GM19455 (cell line): ENCODE results near the gene GPRC5C.

Experiments
- ATAC-seq: cut with Tn5 transposase; IDR thresholded peaks from one replicate; pipeline ENCODE4 v1.9.1; 2021; ENCODE audit not compliant: unreplicated experiment

GPRC5C gene

DNA sequence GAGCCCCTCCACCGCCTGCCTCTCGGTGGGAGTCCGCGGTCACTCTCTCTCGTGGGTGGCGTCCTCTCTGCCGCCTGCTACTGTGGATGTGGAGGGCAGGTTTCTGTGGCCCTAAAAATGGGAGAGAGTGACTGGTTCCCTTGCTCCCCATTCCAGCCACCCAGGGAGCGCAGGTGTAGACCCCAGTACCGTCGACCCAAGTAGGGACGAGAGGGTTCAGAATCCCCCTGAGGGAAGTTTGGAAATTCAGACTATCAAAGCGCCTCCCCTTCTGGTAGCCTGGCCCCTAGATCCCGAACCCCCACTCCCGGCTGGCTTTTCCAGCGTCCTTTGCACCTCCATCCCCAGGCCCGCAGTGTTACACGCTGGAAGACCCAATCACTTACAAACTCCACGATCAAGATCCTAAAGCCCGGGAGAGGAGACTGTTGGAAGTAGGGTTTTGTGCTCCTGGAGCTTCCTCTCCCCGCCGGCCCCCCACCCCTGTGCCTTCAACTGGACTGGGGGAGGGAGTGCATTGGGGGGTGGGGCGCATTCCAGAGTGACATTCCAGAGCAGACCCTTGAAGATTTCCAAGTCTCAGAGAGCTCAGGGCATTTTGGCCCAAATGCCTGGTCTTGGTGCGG lies 991 bp downstream of the GPRC5C start:
- ATAC-seq = no peak

DNA sequence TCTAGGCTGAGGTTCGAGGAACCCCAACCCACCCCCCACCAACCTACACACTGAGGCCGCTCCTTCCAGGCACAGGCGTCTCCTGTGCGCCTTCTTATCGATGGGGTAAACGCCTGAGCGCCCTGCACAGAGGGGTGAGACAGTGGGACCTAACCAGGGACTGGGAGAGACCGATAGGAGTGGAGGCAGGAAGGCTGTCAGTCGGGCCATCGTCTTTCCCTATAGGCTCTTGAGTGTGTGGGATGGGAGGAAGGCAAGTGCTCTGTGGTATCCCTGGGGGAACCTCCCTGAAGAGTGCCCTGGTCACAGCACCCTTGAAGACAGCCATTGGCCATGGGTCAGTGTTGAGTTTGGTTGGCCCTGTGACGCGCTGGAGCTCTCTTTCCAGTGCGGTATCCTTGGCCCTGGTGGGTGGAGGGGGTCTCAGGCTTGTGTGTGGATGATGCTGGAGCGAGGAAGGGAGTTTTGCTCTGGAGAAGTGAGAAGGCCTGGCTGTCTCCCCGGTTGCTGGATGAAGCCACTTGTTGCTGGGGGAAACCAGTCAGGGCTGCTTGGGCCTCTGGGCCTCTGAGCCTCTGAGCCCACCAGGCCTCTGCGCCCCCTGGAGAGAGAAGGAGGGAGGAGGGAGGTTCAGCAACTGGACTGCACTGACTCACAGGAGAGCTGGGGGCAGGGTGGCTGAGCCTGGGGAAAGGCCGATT lies 1.7 kb downstream of the GPRC5C start:
- no peak for ATAC-seq

DNA sequence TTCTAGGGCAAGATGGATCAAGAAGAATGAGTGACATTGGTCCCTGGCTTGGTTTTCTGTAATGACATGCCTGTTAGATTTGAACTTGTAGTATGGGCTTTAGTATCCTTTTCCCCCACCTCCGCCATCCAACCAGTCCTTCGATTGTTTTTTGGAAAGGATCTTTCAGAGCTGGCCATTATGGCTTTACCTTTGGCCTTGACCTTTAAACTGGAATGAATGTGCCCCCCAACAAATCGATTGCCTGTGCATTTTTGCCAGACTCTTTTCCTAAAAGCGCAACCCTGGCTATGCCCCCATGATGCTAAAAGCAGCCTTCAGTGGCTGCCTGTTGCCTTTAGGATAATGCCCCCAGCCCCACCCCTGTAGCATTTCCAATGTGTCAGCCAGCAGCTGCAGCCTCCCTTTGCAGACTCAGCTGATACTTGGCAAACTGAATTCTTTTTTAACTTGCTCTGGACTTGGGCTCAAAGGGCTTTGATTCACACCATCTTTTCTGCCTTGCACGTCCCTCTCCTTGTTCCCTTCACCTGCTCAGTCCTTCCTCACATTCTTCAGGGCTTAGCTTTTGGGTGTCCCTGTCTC lies 4.0 kb downstream of the GPRC5C start:
- ATAC-seq = no peak

DNA sequence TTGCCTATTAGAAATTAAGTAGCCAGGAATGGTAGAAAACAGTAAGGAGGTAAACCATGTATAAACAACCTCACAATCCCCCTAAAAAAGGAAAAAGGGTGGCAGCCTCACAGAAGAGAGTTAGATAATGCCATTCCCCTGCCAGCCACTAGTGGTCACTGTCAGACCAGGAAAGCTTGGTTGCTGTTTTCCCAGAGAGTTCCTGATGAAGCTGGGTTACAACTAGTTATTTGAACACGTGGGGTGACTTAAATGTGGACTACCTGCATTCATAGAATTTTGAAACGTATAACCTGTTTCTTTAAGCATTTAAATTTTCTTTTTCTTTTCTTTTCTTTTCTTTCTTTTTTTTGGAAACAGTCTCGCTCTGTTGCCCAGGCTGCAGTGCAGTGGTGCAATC lies 5.8 kb downstream of the GPRC5C start:
- ATAC-seq = no peak

DNA sequence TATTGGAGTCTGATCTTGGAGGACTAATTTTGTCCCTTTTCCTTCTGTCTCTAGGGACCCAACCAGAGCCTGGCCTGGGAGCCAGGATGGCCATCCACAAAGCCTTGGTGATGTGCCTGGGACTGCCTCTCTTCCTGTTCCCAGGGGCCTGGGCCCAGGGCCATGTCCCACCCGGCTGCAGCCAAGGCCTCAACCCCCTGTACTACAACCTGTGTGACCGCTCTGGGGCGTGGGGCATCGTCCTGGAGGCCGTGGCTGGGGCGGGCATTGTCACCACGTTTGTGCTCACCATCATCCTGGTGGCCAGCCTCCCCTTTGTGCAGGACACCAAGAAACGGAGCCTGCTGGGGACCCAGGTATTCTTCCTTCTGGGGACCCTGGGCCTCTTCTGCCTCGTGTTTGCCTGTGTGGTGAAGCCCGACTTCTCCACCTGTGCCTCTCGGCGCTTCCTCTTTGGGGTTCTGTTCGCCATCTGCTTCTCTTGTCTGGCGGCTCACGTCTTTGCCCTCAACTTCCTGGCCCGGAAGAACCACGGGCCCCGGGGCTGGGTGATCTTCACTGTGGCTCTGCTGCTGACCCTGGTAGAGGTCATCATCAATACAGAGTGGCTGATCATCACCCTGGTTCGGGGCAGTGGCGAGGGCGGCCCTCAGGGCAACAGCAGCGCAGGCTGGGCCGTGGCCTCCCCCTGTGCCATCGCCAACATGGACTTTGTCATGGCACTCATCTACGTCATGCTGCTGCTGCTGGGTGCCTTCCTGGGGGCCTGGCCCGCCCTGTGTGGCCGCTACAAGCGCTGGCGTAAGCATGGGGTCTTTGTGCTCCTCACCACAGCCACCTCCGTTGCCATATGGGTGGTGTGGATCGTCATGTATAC lies 8.0 kb downstream of the GPRC5C start:
- ATAC-seq = no peak

DNA sequence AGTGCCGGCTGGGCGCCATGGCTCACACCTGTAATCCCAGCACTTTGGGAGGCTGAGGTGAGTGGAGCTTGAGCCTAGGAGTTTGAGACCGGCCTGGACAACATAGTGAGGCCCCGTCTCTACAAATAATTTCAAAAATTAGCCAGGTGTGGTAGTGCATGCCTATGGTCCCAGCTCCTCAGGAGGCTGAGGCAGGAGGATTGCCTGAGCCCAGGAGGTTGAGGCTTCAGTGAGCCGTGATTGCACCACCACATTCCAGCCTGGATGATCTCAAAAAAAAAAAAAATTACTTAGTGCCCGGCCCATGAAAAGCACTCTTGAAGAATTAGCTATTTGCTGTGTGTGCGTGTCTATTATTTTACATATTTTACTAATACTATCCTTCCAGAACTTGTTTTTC lies 9.6 kb downstream of the GPRC5C start:
- ATAC-seq = no peak

- no peak for ATAC-seq
Observed at GRCh38 chr17:74442291-74442669, 10.4 kb downstream of the GPRC5C start.

- ATAC-seq = no peak
Observed at GRCh38 chr17:74442670-74443515, 11.0 kb downstream of the GPRC5C start.

DNA sequence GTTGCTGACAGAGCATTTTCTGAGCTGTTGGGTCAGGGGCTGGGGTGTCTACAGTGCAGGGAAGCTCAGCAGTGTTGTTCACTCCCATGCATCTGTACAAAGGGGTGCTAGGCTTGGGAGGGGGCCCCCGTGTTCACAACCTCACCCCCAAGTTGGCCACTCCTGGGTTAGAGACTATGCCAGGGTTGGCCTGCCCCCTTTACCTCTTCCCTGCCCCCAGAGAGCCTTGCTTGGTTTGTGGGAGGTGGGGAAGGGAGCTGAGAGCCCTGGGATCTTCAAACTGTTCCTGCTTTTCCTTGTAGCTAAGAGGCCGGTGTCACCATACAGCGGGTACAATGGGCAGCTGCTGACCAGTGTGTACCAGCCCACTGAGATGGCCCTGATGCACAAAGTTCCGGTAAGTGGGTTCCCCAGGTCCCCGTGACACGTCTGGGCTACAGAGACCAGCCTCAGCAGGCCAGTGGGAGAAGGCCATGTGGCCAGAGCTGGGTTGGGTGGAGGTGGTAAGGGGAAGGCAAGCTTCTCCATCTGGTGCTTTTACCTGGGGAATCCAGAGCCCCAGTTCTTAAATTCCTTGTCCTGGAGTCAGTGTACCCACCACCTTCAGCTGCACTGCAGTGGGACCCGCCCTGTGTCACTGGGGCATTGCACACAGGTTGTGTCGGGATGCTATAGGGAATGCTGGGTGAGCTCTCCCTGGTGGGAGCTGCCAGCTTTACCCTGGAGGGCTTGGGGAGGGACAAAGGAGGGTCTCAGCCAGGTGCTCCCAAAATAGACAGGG lies 11.8 kb downstream of the GPRC5C start:
- no peak for ATAC-seq

DNA sequence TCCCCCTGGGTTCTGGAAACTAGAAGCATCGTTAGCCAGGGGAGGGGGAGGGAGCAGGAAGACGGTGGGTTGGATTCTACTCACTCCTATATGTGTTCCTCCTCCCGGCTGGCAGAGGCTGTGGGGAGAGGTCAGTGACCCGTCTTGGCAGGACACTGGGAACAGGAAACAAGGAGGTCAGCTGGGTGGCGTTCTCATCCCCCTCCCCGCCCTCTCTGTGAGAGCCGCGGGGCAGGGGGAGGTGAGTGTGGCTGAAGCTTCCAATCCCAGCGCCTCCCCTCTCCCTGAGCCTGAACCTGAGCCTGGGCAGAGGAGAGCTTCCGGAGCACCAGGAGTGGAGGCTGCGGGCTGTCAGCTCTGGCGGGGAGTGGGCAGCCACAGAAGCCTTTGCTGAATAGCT lies 12.5 kb downstream of the GPRC5C start:
- ATAC-seq = no peak

GRCh38 chr17:74445158-74445557 lies 13.3 kb downstream of the GPRC5C start:
- ATAC-seq = no peak

DNA sequence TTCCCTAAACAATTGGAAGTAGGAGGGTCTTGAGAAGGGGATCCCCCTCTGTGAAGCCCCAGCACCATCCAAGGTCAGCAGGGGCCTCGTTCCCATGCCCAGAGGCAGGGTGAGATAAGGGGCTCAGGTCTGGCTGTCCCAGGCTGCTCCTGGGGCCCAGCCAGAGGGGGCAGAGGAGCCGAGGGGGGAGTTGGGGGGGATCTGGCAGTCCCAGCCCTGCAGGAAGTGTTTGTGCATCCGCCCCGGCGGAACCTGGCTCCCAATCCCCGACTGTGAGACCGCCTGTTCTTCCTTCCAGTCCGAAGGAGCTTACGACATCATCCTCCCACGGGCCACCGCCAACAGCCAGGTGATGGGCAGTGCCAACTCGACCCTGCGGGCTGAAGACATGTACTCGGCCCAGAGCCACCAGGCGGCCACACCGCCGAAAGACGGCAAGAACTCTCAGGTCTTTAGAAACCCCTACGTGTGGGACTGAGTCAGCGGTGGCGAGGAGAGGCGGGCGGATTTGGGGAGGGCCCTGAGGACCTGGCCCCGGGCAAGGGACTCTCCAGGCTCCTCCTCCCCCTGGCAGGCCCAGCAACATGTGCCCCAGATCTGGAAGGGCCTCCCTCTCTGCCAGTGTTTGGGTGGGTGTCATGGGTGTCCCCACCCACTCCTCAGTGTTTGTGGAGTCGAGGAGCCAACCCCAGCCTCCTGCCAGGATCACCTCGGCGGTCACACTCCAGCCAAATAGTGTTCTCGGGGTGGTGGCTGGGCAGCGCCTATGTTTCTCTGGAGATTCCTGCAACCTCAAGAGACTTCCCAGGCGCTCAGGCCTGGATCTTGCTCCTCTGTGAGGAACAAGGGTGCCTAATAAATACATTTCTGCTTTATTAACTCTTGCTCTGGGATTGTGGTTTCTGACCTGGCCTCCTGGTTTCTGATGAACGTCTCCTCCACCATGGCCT lies 14.9 kb downstream of the GPRC5C start:
- ATAC-seq = no peak

DNA sequence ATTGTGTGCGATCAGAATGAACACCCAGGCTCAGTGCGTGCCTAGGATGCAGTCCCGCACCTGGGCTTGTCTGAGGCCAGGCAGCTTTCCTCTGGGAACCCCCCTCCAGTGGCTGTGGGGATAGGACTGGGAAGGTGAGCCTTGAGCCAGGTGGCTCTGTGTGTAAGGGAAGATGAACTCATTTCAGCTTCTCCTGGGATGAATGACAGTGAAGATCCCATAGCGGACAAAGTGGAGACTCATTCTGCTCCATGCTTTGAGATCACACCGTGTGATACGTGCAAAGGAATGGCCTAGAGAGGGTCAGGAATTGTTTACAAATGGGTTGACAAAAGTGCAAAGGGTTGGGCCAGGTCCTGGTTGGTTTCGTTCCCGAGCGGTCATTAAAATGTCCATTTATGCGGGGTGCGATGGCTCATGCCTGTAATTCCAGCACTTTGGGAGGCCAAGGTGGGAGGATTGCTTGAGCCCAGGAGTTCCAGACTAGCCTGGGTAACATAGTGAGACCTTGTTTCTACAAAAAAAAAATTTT lies 15.8 kb downstream of the GPRC5C start:
- ATAC-seq = no peak

GRCh38 chr17:74448756-74449155 lies 16.9 kb downstream of the GPRC5C start:
- ATAC-seq = no peak

- no peak for ATAC-seq
Observed at GRCh38 chr17:74449306-74449705, 17.4 kb downstream of the GPRC5C start.

DNA sequence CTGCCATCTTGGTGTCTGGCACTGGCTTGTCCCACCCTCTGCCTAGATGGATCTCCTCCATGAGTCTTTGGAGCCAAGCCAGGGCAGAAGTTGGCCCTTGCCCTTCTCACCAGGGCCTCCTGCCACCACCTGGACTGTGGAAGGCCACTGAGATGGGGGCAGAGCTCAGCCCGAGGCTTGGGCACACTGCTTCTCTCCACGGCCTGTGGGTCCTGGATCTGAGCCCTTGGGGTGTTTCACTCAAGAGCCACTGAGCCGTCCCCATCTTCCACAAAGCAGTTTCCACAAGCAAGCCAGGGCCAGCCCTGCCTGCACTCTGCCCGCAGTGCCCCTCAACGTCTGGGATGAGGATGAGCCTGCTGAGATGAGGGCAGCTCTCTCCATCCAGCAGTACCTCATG lies 17.9 kb downstream of the GPRC5C start:
- ATAC-seq = no peak

- no peak for ATAC-seq
Observed at GRCh38 chr17:74450231-74450630, 18.3 kb downstream of the GPRC5C start.

- ATAC-seq = no peak
Observed at GRCh38 chr17:74450925-74451403, 19.1 kb downstream of the GPRC5C start.
